Cortex of kidney (tissue), 1 donor: Measurements from ENCODE around the gene DTNB.
"Not testable (repeated sequence)": the region's sequence is repeated elsewhere in the genome, so short reads cannot be mapped to it uniquely, and the experiment has no call there.

Experiments
- DNase-seq: peaks from one replicate; lab custom pipeline; 2025; lab: John Stamatoyannopoulos, UW

DTNB gene

DNA sequence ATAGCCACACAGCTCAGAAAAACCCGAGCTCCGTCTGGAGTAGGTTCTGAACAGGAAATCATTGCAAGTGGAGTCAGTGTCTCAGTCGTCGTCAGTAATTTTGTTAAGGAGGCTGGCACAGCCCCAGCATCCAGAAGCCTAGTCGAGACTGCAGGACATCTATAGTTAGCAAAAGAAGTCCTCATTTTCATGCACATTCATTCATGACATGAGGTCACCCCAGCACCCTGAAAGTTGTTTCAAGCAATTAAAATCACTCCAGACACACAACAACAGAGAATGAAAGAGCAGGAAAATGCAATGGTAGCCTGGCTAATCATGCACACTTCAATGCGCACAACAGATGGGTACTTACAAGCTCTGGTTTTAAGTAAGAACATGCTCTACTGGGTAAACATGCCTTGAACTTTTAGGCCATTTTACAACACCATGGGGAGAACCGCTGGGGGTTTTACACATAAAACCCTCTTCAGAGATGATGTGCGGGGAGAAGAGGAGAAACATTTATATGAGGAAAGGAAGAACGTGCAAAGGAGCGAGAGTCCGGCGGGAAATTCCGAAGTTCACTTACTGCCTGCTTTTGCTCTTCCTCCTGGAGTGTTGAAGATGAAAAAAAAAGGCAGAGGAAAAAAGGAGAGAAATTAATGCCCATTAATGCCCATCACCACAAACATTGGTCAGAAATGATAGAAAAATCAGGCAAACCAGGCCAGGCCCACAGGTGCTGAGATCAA is 254.3 kb downstream of the DTNB start:
- DNase-seq = no peak

DNA sequence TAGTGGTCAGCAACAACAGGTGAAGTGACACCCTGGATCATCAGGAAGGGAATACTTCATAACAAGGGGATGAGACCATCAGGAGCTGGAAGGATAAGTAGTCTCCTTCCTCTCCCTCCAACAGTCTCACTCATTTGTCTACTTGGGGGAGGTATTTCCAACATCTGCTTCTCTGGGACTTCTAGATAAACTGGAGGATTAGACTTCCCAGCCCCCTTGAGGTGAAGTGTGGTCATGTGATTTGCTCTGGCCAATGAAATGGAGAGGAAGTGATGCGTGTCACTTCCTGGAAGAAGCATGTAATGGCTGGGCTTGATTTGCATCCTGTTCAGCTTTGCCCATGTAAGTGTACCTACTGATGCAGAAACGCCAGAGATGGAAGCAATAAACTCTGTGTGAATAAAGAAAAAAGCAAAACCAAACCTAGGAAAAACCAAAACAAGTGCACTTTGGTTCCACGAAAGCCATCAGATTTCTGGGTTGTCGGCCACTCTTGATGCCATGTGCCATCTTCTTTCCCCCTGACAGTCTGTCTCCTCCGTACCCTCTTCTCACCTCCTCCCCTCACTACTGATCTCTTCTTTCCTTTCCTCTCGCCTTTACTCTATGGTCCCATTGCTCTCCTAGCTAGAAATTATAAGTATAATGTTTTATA is 255.5 kb downstream of the DTNB start:
- no peak for DNase-seq

DNA sequence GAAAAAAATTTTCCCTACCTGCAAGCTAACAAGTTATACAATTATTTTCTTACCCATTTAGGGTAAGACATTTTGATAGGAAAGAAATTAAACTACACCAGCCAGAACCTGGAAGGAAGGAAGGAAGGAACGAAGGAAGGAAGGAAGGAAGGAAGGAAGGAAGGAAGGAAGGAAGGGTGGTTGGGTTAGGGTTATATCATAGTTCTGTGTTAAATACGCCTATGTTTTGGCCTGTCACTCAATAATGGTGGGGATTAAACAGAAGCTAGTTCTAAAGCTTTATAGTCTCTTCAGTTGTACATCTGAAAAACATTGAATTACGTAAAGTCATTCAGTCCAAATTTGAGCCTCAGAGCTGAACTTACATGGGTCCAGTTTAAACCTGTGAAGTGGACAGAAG is 256.7 kb downstream of the DTNB start:
- DNase-seq = no peak

DNA sequence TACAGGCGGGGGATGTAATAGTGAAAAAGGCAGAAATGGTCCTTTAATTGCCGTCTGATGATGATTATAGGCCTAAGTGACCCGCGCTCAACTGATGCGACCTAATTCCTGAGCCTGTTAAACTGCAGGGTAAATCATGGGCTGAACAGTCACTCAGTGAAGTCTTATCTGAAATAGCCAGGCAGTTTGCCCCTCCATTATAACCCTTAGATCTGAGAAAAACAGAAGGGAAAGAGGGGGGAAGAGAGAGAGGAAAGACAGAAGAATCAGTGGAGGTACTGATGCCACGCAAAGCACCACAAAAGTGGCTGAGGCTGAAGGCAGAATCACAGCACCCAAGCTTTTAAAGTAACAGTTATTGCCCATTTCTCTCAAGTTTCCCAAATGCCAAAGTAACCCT is 258.6 kb downstream of the DTNB start:
- no peak for DNase-seq

DNA sequence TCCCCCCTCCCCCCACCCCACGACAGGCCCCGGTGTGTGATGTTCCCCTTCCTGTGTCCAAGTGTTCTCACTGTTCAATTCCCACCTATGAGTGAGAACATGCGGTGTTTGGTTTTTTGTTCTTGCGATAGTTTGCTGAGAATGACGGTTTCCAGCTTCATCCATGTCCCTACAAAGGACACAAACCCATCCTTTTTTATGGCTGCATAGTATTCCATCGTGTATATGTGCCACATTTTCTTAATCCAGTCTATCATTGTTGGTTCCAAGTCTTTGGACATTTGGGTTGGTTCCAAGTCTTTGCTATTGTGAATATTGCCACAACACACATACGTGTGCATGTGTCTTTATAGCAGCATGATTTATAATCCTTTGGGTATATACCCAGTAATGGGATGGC is 260.0 kb downstream of the DTNB start:
- DNase-seq = not testable (repeated sequence)

DNA sequence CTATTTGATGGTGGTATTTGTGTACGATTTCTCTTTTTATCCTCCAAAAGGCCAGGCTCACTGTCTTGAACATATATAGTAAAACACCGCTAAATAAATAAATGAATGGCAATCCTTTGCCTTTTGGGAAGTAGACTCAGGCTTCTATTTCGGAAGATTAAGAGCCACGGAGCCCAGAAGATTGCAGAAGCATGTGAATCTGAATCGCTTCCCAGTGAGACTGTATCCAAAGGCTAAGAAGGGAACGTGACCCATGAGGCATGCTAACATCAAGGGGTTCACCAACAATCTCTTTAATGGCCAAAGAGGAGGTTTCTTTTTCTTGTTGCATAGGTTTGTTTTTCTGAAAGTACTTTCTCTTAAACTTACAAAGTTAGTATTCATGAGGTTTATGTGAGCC is 261.6 kb downstream of the DTNB start:
- no peak for DNase-seq

DNA sequence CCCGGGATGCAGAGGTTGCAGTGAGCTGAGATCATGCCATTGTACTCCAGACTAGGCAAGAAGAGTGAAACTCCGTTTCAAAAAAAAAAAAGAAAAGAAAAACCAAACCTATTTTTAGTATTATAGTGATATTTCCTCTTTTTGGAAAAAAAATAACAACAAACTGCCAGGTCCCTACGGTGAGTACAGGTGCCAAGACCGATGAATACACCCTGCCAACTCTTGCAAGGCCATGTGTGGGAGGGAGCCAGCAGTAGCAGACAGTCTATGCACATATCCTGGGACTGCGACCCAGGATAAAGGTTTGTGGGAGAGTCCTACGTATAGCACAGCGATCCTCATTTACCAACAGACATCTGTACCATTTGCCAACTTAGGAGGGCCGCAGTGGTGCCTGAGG is 262.1 kb downstream of the DTNB start:
- DNase-seq = no peak

DNA sequence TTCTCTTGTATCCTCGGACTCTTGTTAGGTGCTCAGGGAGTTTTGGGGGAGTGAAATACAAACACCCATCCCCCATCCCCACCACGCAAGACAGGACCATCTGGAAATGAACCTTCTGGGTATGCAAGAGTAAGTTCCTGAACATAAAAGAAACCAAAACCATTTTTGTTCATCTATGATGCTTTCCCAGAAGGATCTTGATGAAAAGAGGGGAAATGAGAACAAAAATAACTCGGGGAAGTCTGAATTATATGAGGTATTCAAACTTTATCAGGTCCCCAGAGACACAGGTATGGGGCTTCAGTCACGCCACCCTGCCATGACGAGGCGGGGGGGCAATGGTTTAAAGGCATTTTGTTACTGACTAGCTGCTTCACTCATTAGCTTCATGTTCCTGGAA is 263.0 kb downstream of the DTNB start:
- no peak for DNase-seq

DNA sequence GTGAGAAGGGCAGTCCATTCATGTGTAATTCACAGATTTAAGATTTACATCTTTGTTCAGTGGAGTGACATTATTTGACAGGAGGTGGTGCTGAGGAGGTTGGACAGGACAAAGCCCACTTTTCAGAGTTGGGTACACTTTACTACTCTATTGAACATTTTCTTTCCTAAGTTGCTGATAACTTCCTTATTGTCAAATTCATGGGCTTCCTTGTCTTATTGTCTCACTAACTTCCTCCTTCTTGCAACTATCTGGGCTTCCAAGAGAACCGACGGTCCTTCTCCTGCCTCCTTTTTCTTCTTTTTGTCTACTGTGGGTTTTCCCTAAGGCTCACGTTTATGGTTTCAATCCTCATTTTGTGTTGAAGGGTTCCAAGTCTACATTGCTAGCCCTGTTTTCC is 263.9 kb downstream of the DTNB start:
- DNase-seq = no peak

DNA sequence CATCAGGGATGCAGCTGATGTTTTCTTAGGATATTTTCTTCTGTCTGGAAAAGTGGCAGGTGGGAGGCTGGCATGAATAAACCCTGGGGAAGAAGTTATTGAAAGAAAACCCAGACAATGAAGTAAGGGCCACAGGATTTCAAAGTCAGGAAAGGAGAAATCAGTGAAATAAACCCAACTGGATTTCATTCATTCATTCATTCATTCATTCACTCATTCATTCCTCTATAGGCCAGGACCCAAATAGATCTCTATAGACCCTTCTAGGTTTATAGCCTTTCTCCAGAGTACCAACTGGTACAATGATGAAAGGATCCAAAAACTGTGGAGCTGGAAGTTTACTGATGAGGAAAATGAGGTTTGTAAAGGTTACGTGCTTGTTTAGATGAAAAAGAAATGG is 264.3 kb downstream of the DTNB start:
- DNase-seq = no peak

DNA sequence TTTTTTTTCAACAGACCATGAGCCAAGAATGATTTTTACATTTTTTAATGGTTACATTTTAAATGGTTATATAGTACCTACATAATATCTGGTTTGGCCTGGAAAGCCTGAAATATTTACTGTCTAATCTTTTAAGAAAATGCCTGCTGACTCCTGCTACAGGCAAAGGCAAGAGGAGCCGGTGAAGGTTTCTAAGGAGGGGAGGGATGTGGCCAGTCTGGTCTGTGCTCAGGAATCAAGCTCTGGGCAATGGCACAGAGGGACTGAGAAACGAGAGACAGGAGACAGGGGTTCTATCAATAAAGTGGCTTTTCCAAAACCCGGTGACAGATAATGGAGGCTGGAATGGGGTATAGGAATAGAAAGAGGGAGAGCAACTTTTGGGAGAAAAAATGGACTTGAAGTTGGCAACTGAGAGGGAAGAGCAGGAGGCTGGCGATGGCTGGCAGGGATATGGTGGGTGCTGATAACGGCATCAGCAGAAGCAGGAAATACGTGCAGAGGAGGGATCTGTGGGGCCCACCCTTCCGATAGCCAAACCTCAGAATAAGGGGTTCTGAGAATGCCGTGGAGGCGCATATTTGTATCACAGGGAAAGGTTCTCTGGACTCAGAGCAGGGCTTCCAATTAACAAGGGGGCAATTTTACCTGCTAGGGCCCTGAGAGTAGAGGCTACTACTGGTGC is 267.6 kb downstream of the DTNB start:
- DNase-seq = no peak

DNA sequence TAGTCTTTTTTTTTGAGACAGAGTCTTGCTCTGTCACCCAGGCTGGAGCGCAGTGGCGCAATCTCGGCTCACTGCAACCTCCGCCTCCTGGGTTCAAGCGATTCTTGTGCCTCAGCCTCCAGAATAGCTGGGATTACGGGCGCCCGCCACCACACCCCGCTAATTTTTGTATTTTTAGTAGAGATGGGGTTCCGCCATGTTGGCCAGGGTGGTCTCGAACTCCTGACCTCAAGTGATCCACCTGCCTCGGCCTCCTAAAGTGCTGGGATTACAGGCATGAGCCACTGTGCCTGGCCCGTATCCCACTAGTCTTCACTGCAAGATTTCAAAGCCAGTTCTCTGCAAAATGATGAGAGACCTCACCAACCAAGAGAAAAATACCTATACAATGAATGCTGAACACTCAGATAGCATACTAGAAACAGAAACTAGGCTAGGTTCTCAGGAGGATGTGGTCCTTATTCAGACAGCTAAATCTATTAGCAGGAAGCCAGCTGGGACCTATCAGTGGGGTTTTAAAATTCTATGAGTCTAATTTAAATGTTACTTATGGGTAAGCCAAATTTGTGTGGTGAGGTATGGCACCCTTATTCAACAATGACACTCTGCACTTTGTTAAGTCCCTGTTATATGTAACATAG is 270.1 kb downstream of the DTNB start:
- DNase-seq = not testable (repeated sequence)

DNA sequence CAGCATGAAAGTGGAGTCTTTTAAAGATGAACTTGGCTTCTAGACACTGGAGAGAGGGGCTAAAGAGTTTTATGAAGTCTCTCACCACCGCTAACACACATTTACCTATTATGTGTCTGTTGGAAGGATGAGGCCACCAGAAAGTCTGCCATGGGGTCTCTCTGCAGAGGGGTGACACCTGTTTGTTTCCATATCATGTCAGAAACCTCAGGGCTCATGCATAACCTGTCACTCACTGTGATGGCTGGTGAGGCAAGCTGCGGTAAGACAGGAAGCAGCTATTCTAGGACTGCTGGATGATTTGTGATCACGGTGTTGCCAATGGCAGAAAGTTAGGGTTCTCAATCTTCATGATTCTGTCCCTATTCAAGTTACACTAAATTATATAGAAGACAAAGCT is 270.9 kb downstream of the DTNB start:
- DNase-seq = no peak

DNA sequence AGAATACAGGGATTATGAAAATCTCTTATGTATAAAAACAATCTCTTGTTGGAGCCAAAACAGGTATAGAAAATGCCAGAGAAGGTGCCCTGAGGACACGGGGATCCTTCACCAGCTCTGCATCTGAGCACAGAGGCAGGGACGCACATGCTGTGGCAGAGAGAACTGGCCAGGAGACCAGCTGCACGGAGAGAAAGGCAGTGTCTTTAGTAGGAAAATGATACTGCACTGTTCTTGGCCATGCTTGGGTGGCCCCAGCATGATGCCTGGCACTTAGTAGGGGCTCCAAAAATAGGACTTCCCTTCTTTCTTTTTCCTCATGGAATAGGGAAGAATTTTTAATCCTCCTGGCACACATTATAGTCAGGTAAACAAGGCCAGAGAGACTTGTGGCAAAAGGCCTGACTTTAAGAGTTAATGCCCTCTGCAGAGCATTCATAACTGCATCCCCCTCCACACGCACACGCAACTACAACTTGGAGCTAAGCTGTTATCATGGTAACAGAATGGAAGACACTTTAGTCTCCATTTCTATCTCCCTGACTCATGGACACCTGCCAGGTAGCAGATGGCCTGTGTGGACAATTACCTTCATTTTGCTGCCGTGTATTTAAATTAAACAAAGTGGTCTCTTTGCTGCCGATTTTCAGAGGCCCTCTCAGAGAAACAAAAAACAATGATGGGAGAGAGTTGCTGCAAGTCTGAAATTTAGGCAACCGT is 271.9 kb downstream of the DTNB start:
- DNase-seq = no peak

DNA sequence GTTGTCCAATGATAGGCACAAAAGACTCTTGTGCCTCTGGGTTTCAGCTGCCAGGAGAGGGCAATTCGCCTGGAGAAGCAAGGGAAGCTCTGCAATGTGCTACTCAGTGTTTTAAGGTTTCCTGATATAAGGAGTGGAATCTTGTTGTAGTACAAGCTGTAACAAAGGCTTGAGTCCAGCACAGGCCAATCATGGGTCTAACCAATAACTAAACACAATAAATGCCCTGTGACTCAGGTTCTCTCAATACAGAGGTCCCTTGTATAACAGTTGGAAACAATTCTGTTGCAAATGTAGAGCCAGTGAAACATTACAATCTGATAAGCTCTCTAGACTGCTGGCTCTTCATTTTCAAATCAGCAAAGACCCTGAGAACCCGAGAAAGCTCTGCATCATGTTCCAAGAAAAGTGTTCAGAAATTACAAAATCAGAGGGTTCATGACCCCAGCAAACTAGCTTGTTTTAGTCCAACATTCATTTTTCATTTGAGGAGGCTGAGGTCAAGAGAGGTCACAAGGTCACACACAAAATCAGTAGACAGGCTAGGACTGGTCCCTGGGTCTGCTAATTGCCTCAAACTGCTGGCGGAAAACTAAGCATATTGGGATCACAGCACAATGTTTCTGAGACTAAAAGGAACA is 272.7 kb downstream of the DTNB start:
- DNase-seq = no peak

DNA sequence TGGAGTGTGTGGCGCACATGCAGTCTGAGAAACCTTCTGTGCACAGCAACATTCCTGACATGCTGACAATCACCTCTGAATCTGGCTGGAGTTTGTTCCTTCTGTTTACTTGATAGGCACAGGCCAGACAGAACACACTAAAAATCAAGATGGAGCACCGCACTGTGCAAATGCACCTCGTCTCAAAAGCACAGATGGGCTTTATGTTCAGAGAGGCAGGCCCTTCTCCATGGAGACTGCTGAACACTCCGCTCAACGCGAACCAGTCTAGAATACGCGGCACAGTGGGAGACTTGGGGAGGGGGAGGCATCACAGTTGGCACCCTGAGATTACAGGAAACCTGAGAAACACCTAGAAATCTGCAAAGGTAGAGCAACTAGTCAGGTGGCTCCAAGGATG is 273.2 kb downstream of the DTNB start:
- DNase-seq = no peak

DNA sequence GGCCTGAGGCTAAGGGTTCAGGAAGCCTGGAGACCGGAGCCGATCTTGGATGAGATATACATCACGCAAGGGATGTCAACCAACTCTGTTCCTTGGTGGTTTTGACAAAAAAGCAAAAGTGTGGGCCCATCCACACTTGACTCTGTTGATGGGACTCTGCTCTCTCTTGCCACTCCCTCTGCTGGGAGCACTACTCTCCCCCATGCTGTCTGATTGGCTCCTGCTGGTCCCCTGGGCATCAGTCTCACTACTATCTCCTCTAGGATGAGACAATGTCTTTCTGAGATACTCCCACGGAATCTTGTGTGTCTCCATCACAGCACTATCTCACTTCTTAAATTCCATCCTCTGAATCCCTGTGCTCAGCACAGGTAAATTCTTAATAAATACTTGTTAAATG is 274.8 kb downstream of the DTNB start:
- DNase-seq = no peak

DNA sequence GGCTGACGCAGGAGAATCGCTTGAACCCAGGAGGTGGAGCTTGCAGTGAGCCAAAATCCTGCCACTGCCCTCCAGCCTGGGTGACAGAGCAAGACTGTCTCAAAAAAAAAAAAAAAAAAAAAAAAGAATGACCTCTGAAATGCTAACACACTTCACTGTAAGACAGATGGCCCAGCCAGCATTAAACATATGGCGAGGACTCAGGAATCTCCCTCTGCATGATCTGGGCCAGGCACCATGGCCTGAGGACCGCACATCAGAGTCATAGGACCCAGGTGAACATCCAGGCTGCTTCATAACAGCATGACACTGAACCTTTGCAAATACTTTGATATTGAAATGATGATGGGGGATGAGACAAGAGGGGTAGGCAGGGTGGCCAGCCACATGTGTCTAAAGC is 275.6 kb downstream of the DTNB start:
- no peak for DNase-seq

DNA sequence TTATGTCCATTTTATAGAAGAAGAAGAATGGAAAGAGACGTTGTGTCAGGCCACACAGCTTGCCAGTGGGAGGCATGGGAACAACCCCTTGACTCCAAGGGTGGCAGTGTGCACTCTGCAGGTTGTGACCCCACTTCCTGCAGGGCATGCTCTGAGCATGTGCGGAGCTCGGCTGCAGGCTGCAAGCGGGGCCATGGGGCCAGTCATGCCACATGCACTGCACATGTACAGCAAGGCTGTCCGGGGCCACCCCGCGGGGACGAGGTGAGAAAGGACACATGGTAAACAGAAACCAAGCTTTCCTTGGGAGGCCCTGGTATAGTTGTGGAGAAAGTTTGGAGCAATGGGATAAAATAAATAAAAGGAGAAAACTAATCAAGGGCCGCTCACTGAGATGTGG is 284.2 kb downstream of the DTNB start:
- DNase-seq = no peak

DNA sequence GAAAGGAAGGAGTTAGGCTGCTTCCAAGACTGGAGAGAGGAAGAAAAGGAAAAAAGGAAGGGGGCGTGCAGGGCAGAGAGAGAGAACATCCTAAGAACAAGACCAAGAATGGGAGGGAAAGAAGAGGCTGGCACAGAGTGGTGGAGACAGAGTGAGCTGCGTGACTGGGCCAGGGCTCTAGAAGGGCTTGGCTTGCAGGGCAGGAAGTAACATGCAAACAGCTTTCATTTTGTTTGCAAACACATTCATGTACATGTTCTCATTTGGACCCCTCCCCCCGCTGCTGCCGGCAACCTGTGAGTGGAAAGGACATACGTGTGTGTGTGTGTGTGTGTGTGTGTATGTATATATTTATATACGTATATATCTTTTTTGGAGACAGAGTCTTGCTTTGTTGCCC is 284.9 kb downstream of the DTNB start:
- no peak for DNase-seq

DNA sequence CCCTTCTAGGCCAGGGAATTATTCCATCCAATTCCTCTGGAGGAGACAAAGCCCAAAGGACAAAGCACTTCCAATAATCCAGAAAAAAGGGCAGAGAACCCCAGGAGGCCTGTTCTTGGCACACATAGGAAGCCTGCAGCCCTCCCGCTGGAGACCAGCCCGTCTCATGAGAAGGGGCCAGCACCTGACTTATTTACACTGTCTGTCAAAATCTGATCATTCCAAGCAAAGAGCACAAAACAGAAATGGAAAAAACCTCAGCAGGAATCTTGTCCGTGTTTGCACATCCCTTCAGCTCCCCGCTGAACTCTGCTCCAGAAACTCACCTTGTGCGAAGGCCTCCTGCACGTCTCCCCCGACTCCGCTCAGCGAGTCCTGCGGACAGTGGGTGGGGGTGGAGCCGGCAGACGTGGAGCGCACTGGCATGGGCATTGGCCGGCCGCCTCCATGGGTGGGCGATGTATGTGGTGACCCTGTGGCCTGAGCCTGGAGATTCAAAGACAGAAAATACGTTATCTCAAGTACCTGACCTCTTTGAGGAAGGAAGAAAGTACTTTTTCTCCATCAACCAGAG is 285.4 kb downstream of the DTNB start:
- no peak for DNase-seq
